Naive B cell (primary cell): ENCODE results near the gene CAPZB. TPM values are rescaled to one million over a fixed set of nuclear protein-coding genes. Genes with fewer than 3 reads are reported as not detected.

Source experiments
- polyA plus RNA-seq, 6 donors: library from polyadenylated mRNA; unstranded; fragments of 300-500 nt; fragmentation: Illumina TruSeq; gene quantifications; one replicate each; pipeline ENCODE4 v1.2.3, GENCODE V29; 2021; ENCODE audit warnings: low read depth in 6 of 6

The CAPZB gene
- polyA plus RNA-seq, 6 donors from 2014 or later: 328 to 445 (median 382) TPM

Other genes starting within 250 kb of the CAPZB start
- gene EMC1, start 234.0 kb downstream of the CAPZB start, polyA plus RNA-seq: 10 to 100 TPM; 20.0 to 24.3 (median 22.1) TPM
- 10 to 100 TPM; 26.4 to 30.3 (median 27.3) TPM for gene MRTO4, start 233.7 kb downstream of the CAPZB start, polyA plus RNA-seq
- gene AKR7A3, start 196.8 kb downstream of the CAPZB start, polyA plus RNA-seq: under 1 TPM in 1 of 6 donors, not detected in 5; 0.21 TPM
- 100 to 1,000 TPM in 4 of 6 donors, 10 to 100 TPM in 2; 93.3 to 149 (median 105) TPM for gene AKR7A2, start 173.4 kb downstream of the CAPZB start, polyA plus RNA-seq
- gene SLC66A1, start 173.2 kb downstream of the CAPZB start, polyA plus RNA-seq: 1 to 10 TPM in 5 of 6 donors, not detected in 1; 5.6 to 8.8 (median 6.3) TPM
- under 1 TPM in 1 of 6 donors, not detected in 5; 0.53 TPM for gene NBL1, start 158.8 kb upstream of the CAPZB start, polyA plus RNA-seq
- not detected for gene HTR6, start 179.3 kb upstream of the CAPZB start, polyA plus RNA-seq